ENCODE results near the gene HYPK.
"Not testable (repeated sequence)": the region's sequence is repeated elsewhere in the genome, so short reads cannot be mapped to it uniquely, and the experiment has no call there.

Gene HYPK

DNA sequence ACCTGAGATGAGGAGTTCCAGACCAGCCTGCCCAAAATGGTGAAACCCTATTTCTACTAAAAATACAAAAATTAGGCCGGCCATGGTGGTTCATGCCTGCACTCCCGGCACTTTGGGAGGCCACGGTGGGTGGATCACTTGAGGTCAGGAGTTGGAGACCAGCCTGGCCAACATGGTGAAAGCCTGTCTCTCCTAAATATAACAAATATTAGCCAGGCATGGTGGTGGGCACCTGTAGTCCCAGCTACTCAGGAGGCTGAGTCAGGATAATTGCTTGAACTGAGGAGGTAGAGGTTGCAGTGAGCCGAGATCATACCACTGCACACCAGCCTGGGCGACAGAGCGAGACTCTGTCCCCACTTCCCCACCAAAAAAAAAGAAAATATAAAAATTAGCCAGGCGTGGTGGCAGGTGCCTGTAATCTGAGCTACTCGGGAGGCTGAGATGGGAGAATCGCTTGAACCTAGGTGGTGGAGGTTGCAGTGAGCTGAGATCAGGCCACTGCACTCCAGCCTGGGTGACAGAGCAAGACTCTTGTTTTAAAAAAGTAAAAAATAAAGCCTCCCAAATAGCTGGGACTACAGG is 30.4 kb downstream of the HYPK start:
- not testable (repeated sequence) for H3K4ac ChIP-seq (ENCODE audit: low read length); H3K9me3 ChIP-seq (replicated peaks in 1 of 2; ENCODE audit: control insufficient read depth in 2 of 2, insufficient read depth in 1 of 2, low read depth in 1 of 2, low read length in 2 of 2); H4K8ac ChIP-seq (ENCODE audit: low read depth, low read length); H2BK15ac ChIP-seq (ENCODE audit: low read length); H3K27me3 ChIP-seq (ENCODE audit: control insufficient read depth in 3 of 3, insufficient read depth in 3 of 3, low read depth in 1 of 3, low read length in 3 of 3); H2BK5ac ChIP-seq (ENCODE audit: low read length); H2AFZ ChIP-seq (ENCODE audit: low read length); H2BK120ac ChIP-seq (ENCODE audit: low read depth, low read length); H3K9ac ChIP-seq (ENCODE audit: low read depth, low read length, poor library complexity); H4K91ac ChIP-seq (ENCODE audit: low read depth, low read length, poor library complexity); H3K4me1 ChIP-seq (ENCODE audit: control insufficient read depth in 2 of 2, insufficient read depth in 1 of 2, low read depth in 1 of 2, low read length in 2 of 2); H3K18ac ChIP-seq (ENCODE audit: low read length); H3K4me2 ChIP-seq (ENCODE audit: insufficient read depth, low read length, poor library complexity, severe bottlenecking); H2AK5ac ChIP-seq (ENCODE audit: low read depth, low read length); H2BK12ac ChIP-seq (ENCODE audit: low read length); H3K23ac ChIP-seq (ENCODE audit: low read depth, low read length, poor library complexity); H3K4me3 ChIP-seq (ENCODE audit: low read length in 2 of 2); H3K79me1 ChIP-seq (ENCODE audit: low read depth, low read length); H3K27ac ChIP-seq (replicated peaks; ENCODE audit: low read length); H3K14ac ChIP-seq (ENCODE audit: low read length); DNase-seq (ENCODE audit: low spot score)
- WGBS, 2 donors (ENCODE audit: extremely low coverage in 2 of 2, insufficient read length in 2 of 2, insufficient replicate concordance in 1 of 2): no CpG with 5 or more reads among the region's 9 CpGs
- H3K36me3 ChIP-seq (replicated peaks in 1 of 2; ENCODE audit: control insufficient read depth in 2 of 2, insufficient read depth in 2 of 2, low read length in 2 of 2): peaks cover 6 to 51% of the 10 kb centered on the region in 2 donors

GRCh38 chr15:43831519-43832052 is 31.2 kb downstream of the HYPK start:
- not testable (repeated sequence) for H4K91ac ChIP-seq (ENCODE audit: low read depth, low read length, poor library complexity); H2BK120ac ChIP-seq (ENCODE audit: low read depth, low read length); H3K79me1 ChIP-seq (ENCODE audit: low read depth, low read length); H3K9me3 ChIP-seq (replicated peaks in 1 of 2; ENCODE audit: control insufficient read depth in 2 of 2, insufficient read depth in 1 of 2, low read depth in 1 of 2, low read length in 2 of 2); H2BK15ac ChIP-seq (ENCODE audit: low read length); H3K4me1 ChIP-seq (ENCODE audit: control insufficient read depth in 2 of 2, insufficient read depth in 1 of 2, low read depth in 1 of 2, low read length in 2 of 2); H3K4me3 ChIP-seq (ENCODE audit: low read length in 2 of 2); H3K23ac ChIP-seq (ENCODE audit: low read depth, low read length, poor library complexity); H3K4me2 ChIP-seq (ENCODE audit: insufficient read depth, low read length, poor library complexity, severe bottlenecking); H3K27ac ChIP-seq (replicated peaks; ENCODE audit: low read length); H3K27me3 ChIP-seq (ENCODE audit: control insufficient read depth in 3 of 3, insufficient read depth in 3 of 3, low read depth in 1 of 3, low read length in 3 of 3); DNase-seq (ENCODE audit: low spot score); H2BK5ac ChIP-seq (ENCODE audit: low read length); H2AFZ ChIP-seq (ENCODE audit: low read length); H3K4ac ChIP-seq (ENCODE audit: low read length); H3K9ac ChIP-seq (ENCODE audit: low read depth, low read length, poor library complexity); H2AK5ac ChIP-seq (ENCODE audit: low read depth, low read length); H4K8ac ChIP-seq (ENCODE audit: low read depth, low read length); H3K18ac ChIP-seq (ENCODE audit: low read length); H3K14ac ChIP-seq (ENCODE audit: low read length); H2BK12ac ChIP-seq (ENCODE audit: low read length)
- H3K36me3 ChIP-seq (replicated peaks in 1 of 2; ENCODE audit: control insufficient read depth in 2 of 2, insufficient read depth in 2 of 2, low read length in 2 of 2): peaks cover 7 to 59% of the 10 kb centered on the region in 2 donors
- no CpG with 5 or more reads among the region's 14 CpGs for WGBS, 2 donors (ENCODE audit: extremely low coverage in 2 of 2, insufficient read length in 2 of 2, insufficient replicate concordance in 1 of 2)

DNA sequence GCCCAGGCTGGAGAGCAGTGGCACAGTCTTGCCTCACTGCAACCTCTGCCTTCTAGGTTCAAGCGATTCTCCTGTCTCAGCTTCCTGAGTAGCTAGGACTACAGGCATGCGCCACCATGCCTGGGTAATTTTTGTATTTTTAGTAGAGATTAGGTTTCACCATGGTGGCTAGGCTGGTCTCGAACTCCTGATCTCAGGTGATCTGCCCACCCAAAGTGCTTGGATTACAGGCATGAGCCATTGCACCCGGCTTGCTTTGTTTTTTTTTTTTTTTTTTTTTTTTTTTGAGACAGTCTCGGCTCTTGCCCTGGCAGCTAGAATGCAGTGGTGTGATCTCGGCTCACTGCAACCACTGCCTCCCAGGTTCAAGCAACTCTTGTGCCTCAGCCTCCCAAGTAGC is 32.1 kb downstream of the HYPK start:
- H3K36me3 ChIP-seq (replicated peaks in 1 of 2; ENCODE audit: control insufficient read depth in 2 of 2, insufficient read depth in 2 of 2, low read length in 2 of 2): peaks cover 8 to 68% of the 10 kb centered on the region in 2 donors
- not testable (repeated sequence) for H3K4me3 ChIP-seq (ENCODE audit: low read length in 2 of 2); H3K27ac ChIP-seq (replicated peaks; ENCODE audit: low read length); H3K14ac ChIP-seq (ENCODE audit: low read length); H3K4ac ChIP-seq (ENCODE audit: low read length); DNase-seq (ENCODE audit: low spot score); H2BK15ac ChIP-seq (ENCODE audit: low read length); H3K18ac ChIP-seq (ENCODE audit: low read length); H3K4me2 ChIP-seq (ENCODE audit: insufficient read depth, low read length, poor library complexity, severe bottlenecking); H3K27me3 ChIP-seq (ENCODE audit: control insufficient read depth in 3 of 3, insufficient read depth in 3 of 3, low read depth in 1 of 3, low read length in 3 of 3); H3K9me3 ChIP-seq (replicated peaks in 1 of 2; ENCODE audit: control insufficient read depth in 2 of 2, insufficient read depth in 1 of 2, low read depth in 1 of 2, low read length in 2 of 2); H4K8ac ChIP-seq (ENCODE audit: low read depth, low read length); H2AFZ ChIP-seq (ENCODE audit: low read length); H3K23ac ChIP-seq (ENCODE audit: low read depth, low read length, poor library complexity); H3K79me1 ChIP-seq (ENCODE audit: low read depth, low read length); H4K91ac ChIP-seq (ENCODE audit: low read depth, low read length, poor library complexity); H3K4me1 ChIP-seq (ENCODE audit: control insufficient read depth in 2 of 2, insufficient read depth in 1 of 2, low read depth in 1 of 2, low read length in 2 of 2); H2BK120ac ChIP-seq (ENCODE audit: low read depth, low read length); H2BK12ac ChIP-seq (ENCODE audit: low read length); H3K9ac ChIP-seq (ENCODE audit: low read depth, low read length, poor library complexity); H2AK5ac ChIP-seq (ENCODE audit: low read depth, low read length); H2BK5ac ChIP-seq (ENCODE audit: low read length)
- no CpG with 5 or more reads among the region's 6 CpGs for WGBS, 2 donors (ENCODE audit: extremely low coverage in 2 of 2, insufficient read length in 2 of 2, insufficient replicate concordance in 1 of 2)

DNA sequence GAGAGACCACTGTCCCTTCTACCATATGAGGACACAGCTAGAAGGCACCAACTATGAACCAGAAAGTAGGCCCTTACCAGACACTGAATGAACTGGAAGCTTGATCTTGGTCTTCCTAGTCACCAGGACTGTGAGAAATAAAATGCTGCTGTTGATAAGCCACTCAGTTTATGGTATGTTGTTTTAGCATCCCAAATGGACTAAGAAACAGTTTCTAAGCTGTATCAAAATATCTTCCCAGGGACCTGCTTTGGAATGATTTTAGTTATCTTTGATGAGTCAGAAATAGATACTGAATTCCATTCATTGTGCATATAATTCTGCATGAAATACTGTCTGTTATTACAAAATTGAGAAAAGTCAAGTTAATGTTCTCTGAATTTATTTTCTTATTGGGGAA is 45.0 kb downstream of the HYPK start:
- no peak overlapping the region for H2BK12ac ChIP-seq (ENCODE audit: low read length)
- no peaks in the 10 kb centered on the region for H3K79me1 ChIP-seq (ENCODE audit: low read depth, low read length)
- H3K4me3 ChIP-seq (ENCODE audit: low read length in 2 of 2): no peak overlapping the region
- H2BK15ac ChIP-seq (ENCODE audit: low read length): no peak overlapping the region
- no peaks in the 10 kb centered on the region for H3K27me3 ChIP-seq (ENCODE audit: control insufficient read depth in 3 of 3, insufficient read depth in 3 of 3, low read depth in 1 of 3, low read length in 3 of 3)
- no peak overlapping the region for H2AFZ ChIP-seq (ENCODE audit: low read length)
- peaks cover 2 to 74% of the 10 kb centered on the region in 2 donors for H3K36me3 ChIP-seq (replicated peaks in 1 of 2; ENCODE audit: control insufficient read depth in 2 of 2, insufficient read depth in 2 of 2, low read length in 2 of 2)
- H3K18ac ChIP-seq (ENCODE audit: low read length): no peak overlapping the region
- H2AK5ac ChIP-seq (ENCODE audit: low read depth, low read length): no peak overlapping the region
- H3K4ac ChIP-seq (ENCODE audit: low read length): no peak overlapping the region
- H4K8ac ChIP-seq (ENCODE audit: low read depth, low read length): no peak overlapping the region
- no peak overlapping the region for H3K14ac ChIP-seq (ENCODE audit: low read length)
- H3K27ac ChIP-seq (replicated peaks; ENCODE audit: low read length): no peak overlapping the region
- no peak overlapping the region for H2BK120ac ChIP-seq (ENCODE audit: low read depth, low read length)
- H3K23ac ChIP-seq (ENCODE audit: low read depth, low read length, poor library complexity): no peak overlapping the region
- no peak for DNase-seq (ENCODE audit: low spot score)
- H3K4me2 ChIP-seq (ENCODE audit: insufficient read depth, low read length, poor library complexity, severe bottlenecking): no peak overlapping the region
- H3K9ac ChIP-seq (ENCODE audit: low read depth, low read length, poor library complexity): no peak overlapping the region
- H2BK5ac ChIP-seq (ENCODE audit: low read length): no peak overlapping the region
- H3K4me1 ChIP-seq (ENCODE audit: control insufficient read depth in 2 of 2, insufficient read depth in 1 of 2, low read depth in 1 of 2, low read length in 2 of 2): no peaks in the 10 kb centered on the region
- no peak overlapping the region for H4K91ac ChIP-seq (ENCODE audit: low read depth, low read length, poor library complexity)
- no peaks in the 10 kb centered on the region for H3K9me3 ChIP-seq (replicated peaks in 1 of 2; ENCODE audit: control insufficient read depth in 2 of 2, insufficient read depth in 1 of 2, low read depth in 1 of 2, low read length in 2 of 2)

Measured in neuronal stem cell (in vitro differentiated cells).